ENCODE data around the gene ARHGEF17. TPM values are rescaled to one million over a fixed set of nuclear protein-coding genes. Genes with fewer than 3 reads are reported as not detected.

The ARHGEF17 gene
- total and polyA plus RNA-seq, 2 experiments from 2014 or later, result 15.3 to 23.5 TPM

DNA sequence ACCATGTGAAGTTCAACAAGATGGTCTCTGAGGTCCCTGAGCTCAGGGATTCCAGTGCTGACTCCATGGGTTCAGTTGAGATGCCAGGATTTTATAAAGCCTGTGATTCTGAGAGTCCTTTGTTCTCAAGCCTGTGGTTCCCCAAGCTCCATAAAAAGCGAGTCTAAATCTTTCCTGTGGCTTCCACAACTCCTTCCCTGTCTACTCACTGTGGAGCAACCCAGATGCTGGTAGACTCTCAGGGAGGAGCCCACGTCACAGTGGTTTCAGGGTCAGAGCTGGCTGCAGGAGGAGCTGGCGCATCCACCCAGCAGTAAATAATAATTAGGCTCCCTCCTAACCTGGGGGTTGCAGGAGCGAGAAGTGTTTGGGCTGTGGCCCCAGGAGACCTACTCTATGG is 66.1 kb downstream of the ARHGEF17 start:
- no peaks in the 10 kb centered on the region for H4K20me1 ChIP-seq (ENCODE audit: insufficient read depth)
- no peaks in the 10 kb centered on the region for H3K9me2 ChIP-seq (ENCODE audit: insufficient read depth)
- peak; percentile 54 for DNase-seq
- no peak overlapping the region for H3K27ac ChIP-seq
- TF ChIP-seq EZH2phosphoT487 (IDR thresholded peaks at IDR 0.05; ENCODE audit: insufficient read depth, low read depth), result no peak
- no peak for TF ChIP-seq EZH2 (IDR thresholded peaks at IDR 0.05; ENCODE audit: insufficient read depth, poor library complexity, severe bottlenecking)
- H3K79me2 ChIP-seq (ENCODE audit: insufficient read depth), result peaks cover 27% of the 10 kb centered on the region
- in situ Hi-C loops (cut with MboI), result no loop called here
- H3K4me1 ChIP-seq (ENCODE audit: insufficient read depth), result 0 out of 2 replicates have a peak, but pooled peaks cover 7% of the 10 kb centered on the region
- H3K4me3 ChIP-seq, result no peak overlapping the region
- H3K4me2 ChIP-seq (ENCODE audit: unreplicated experiment), result no peak overlapping the region
- no peaks in the 10 kb centered on the region for H3K9me3 ChIP-seq (ENCODE audit: low read depth)
- no peaks in the 10 kb centered on the region for H3K36me3 ChIP-seq (ENCODE audit: low read depth)
- H3K27me3 ChIP-seq (replicated peaks; ENCODE audit: insufficient read depth), result no peaks in the 10 kb centered on the region
- no peak overlapping the region for H2AFZ ChIP-seq
- H3K9ac ChIP-seq, result no peak overlapping the region
- 59 to 60% methylated on average over 4 of the region's 4 CpGs for WGBS, 2 experiments (ENCODE audit: low coverage in 1 of 2, low lambda C conversion rate in 2 of 2, missing lambda C conversion rate in 2 of 2)
- H3F3A ChIP-seq (ENCODE audit: insufficient read depth), result no peaks in the 10 kb centered on the region; the same call in 1 of the 2 replicates

DNA sequence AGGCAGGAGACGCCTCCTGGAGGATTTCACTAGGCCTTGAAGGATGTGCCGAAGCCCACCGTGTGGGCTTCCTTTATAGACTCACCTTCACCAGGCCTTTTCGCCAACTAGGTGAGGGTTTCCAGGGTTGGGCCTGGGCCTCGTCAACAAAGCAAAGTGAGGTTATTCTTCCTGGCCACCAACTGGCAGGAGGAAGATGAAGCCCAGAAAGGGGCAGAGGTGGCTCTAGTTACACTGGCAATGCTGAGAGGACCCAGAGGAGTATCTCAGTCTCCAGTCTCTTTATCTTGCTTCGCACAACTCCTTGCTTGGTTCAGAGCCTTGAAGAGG is 67.7 kb downstream of the ARHGEF17 start:
- TF ChIP-seq EZH2phosphoT487 (IDR thresholded peaks at IDR 0.05; ENCODE audit: insufficient read depth, low read depth) (no peak), EZH2 (IDR thresholded peaks at IDR 0.05; ENCODE audit: insufficient read depth, poor library complexity, severe bottlenecking) (no peak)
- Histone ChIP-seq H3K4me1 (ENCODE audit: insufficient read depth) (0 out of 2 replicates have a peak, but pooled peaks cover 7% of the 10 kb centered on the region), H3K9me3 (ENCODE audit: low read depth) (no peaks in the 10 kb centered on the region), H3K36me3 (ENCODE audit: low read depth) (no peaks in the 10 kb centered on the region), H3F3A (ENCODE audit: insufficient read depth) (no peaks in the 10 kb centered on the region; the same call in 1 of the 2 replicates), H3K9ac (peak overlapping the region; percentile 55), H4K20me1 (ENCODE audit: insufficient read depth) (no peaks in the 10 kb centered on the region), H2AFZ (peak overlapping the region; percentile 78), H3K4me2 (ENCODE audit: unreplicated experiment) (no peak overlapping the region), H3K27ac (peak overlapping the region; percentile 37; the same call in 1 of the 2 replicates), H3K9me2 (ENCODE audit: insufficient read depth) (no peaks in the 10 kb centered on the region), H3K79me2 (ENCODE audit: insufficient read depth) (peaks cover 43% of the 10 kb centered on the region), H3K27me3 (replicated peaks; ENCODE audit: insufficient read depth) (no peaks in the 10 kb centered on the region), H3K4me3 (no peak overlapping the region)
- no peak for DNase-seq
- 75 to 76% methylated on average over 6 of the region's 6 CpGs for WGBS, 2 experiments (ENCODE audit: low coverage in 1 of 2, low lambda C conversion rate in 2 of 2, missing lambda C conversion rate in 2 of 2)
- in situ Hi-C loops (cut with MboI), result no loop called here

DNA sequence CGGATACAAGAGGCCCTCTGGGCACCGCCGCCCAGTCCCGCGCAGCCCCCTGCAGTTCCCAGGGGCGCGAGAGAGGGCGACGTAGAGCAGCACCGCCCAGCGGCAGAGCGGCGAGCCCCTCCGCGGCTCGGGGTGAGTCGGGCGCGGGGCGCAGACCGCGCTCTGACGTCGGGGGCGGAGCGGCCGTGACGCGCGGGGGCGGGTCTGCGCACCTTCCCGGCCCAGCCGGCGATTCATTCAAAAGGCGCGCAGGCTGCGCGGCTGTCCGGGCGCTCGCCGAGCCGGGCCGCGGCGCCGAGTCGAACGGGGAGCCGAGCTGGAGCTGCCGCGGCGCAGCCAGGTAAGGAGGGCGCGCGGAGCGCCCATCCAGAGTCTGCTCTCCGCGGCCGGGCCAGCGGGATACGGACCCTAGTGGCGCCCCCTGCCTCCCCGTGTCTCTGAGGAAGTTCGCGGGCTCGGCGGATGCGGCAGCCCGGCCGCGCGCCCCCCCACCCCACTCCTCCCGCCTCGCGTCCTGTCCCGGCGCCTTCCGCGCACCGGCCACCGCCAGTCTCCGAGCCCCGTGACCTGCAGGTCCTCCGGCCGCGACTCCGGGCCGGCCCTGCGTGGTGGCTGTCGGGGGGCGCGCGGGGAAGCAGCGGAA is 68.2 kb downstream of the ARHGEF17 start, which contains the start of gene RELT:
TSS of gene RELT (plus strand) at position 240 of the 643 bp plus-strand sequence. CDS start 12,738 bp downstream, outside the sequence.
- Histone ChIP-seq H2AFZ (peak within 1 kb of the TSS; percentile 78), H3K9ac (peak within 1 kb of the TSS; percentile 98), H3K4me3 (peak within 1 kb of the TSS; percentile 84), H3K79me2 (ENCODE audit: insufficient read depth) (peaks cover 48% of the 10 kb centered on the region), H3K36me3 (ENCODE audit: low read depth) (no peaks in the 10 kb centered on the region), H3K27me3 (replicated peaks; ENCODE audit: insufficient read depth) (no peaks in the 10 kb centered on the region), H3K9me3 (ENCODE audit: low read depth) (no peaks in the 10 kb centered on the region), H4K20me1 (ENCODE audit: insufficient read depth) (no peaks in the 10 kb centered on the region), H3K4me2 (ENCODE audit: unreplicated experiment) (peak within 1 kb of the TSS; percentile 81), H3K4me1 (ENCODE audit: insufficient read depth) (0 out of 2 replicates have a peak, but pooled peaks cover 7% of the 10 kb centered on the region), H3K27ac (peak within 1 kb of the TSS; percentile 87), H3K9me2 (ENCODE audit: insufficient read depth) (no peaks in the 10 kb centered on the region), H3F3A (ENCODE audit: insufficient read depth) (no peaks in the 10 kb centered on the region; the same call in 1 of the 2 replicates)
- TF ChIP-seq EZH2phosphoT487 (IDR thresholded peaks at IDR 0.05; ENCODE audit: insufficient read depth, low read depth) (no peak), EZH2 (IDR thresholded peaks at IDR 0.05; ENCODE audit: insufficient read depth, poor library complexity, severe bottlenecking) (no peak)
- in situ Hi-C loops (cut with MboI), result no loop called here
- DNase-seq, result peak; percentile 97
- WGBS, 2 experiments (ENCODE audit: low coverage in 1 of 2, low lambda C conversion rate in 2 of 2, missing lambda C conversion rate in 2 of 2), result 2% methylated on average over 66 to 77 of the region's 96 CpGs

DNA sequence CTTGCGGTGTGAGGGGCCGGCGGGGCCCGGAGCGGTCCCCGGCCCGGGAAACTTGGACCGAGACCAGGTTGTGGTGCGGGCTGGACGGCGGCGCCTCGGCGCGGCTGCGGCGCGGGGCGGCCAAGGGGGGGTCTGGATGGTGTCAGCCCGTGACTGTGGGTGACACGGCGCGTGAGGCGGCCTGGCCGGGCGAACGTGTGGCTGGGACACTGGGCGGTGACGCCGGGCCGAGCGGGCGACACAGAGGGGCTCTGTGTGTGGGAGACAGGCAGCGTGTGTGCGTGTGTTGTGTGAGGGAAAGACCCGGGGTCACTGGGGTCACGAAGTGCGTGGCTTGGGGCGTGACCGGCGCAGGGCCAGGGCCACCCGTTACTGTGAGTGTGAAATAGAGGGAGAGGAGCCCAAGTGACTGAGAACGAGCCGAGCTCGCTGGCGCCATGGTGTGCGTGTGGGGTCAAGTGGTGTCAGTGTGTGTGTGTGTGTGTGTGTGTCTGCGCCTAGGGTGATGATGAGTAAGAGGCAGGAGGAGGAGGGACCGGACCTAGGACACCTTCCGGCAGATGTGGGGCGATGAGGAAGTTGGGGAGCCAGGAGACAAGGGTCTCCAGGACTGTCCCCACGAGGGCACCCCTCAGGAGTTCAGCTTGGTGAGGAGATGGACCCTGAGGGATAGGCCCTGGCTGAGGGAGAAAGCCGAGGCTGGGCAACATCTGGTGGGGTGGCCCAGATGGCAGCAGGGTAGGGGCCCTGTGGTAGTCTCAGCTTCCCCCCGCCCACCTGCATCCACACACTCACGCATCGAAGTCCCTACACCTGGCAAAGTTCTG is 68.9 kb downstream of the ARHGEF17 start:
- 0 out of 2 replicates have a peak, but pooled peaks cover 7% of the 10 kb centered on the region for H3K4me1 ChIP-seq (ENCODE audit: insufficient read depth)
- in situ Hi-C loops (cut with MboI), result no loop called here
- peaks cover 55% of the 10 kb centered on the region for H3K79me2 ChIP-seq (ENCODE audit: insufficient read depth)

More for the DNA sequence above, 68.9 kb downstream of the ARHGEF17 start:
- peak overlapping the region; percentile 98 for H3K9ac ChIP-seq
- peak overlapping the region; percentile 84 for H3K4me3 ChIP-seq
- DNase-seq, result peak; percentile 90
- no peaks in the 10 kb centered on the region for H3K9me2 ChIP-seq (ENCODE audit: insufficient read depth)
- H4K20me1 ChIP-seq (ENCODE audit: insufficient read depth), result no peaks in the 10 kb centered on the region
- no peaks in the 10 kb centered on the region for H3K9me3 ChIP-seq (ENCODE audit: low read depth)
- H3K36me3 ChIP-seq (ENCODE audit: low read depth), result no peaks in the 10 kb centered on the region
- 7 to 10% methylated on average over 37 to 52 of the region's 56 CpGs for WGBS, 2 experiments (ENCODE audit: low coverage in 1 of 2, low lambda C conversion rate in 2 of 2, missing lambda C conversion rate in 2 of 2)
- H3K4me2 ChIP-seq (ENCODE audit: unreplicated experiment), result peak overlapping the region; percentile 81
- H3F3A ChIP-seq (ENCODE audit: insufficient read depth), result no peaks in the 10 kb centered on the region
- peak overlapping the region; percentile 87 for H3K27ac ChIP-seq
- TF ChIP-seq EZH2 (IDR thresholded peaks at IDR 0.05; ENCODE audit: insufficient read depth, poor library complexity, severe bottlenecking) (no peak), EZH2phosphoT487 (IDR thresholded peaks at IDR 0.05; ENCODE audit: insufficient read depth, low read depth) (no peak)
- peak overlapping the region; percentile 61 for H2AFZ ChIP-seq
- no peaks in the 10 kb centered on the region for H3K27me3 ChIP-seq (replicated peaks; ENCODE audit: insufficient read depth)

Measured in GM23248 (cell line).